Subcutaneous adipose tissue (tissue), 4 donors: ENCODE measurements around the gene STK38L. TPM values are rescaled to one million over a fixed set of nuclear protein-coding genes. Genes with fewer than 3 reads are reported as not detected.

Source experiments
- CTCF ChIP-seq: fragments of 450-650 bp; IDR thresholded peaks from one replicate; pipeline ENCODE4 v1.5.1; 2016; ENCODE audit warnings: low read depth, mild to moderate bottlenecking, control low read depth, antibody characterized with exemption, moderate library complexity
- total RNA-seq, 4 donors: library from RNA; depleted of rRNA; stranded (reverse); fragments of >200 nt; gene quantifications; one replicate each; pipeline ENCODE4 v1.1.0, GENCODE V29; 2016

Gene STK38L
- total RNA-seq, 4 donors from 2014 or later: 30.1 to 75.7 (median 51.6) TPM

- no peak for TF ChIP-seq CTCF
Observed at GRCh38 chr12:27213830-27214787, 30.0 kb upstream of the STK38L start.

GRCh38 chr12:27217590-27217989 is 26.5 kb upstream of the STK38L start:
- TF ChIP-seq CTCF: no peak

GRCh38 chr12:27219693-27220054 is 24.4 kb upstream of the STK38L start:
- TF ChIP-seq CTCF: no peak

- TF ChIP-seq CTCF: no peak
Observed at GRCh38 chr12:27220055-27220987, 23.8 kb upstream of the STK38L start.

- no peak for TF ChIP-seq CTCF
Observed at GRCh38 chr12:27220988-27221345, 23.1 kb upstream of the STK38L start.

- TF ChIP-seq CTCF: no peak
Observed at GRCh38 chr12:27221625-27222387, 22.3 kb upstream of the STK38L start.
